Gastrocnemius medialis (tissue), 4 donors: ENCODE data around the gene PLD5.

Source experiments
- POLR2A ChIP-seq, 2 donors: fragments of 450-650 bp; IDR thresholded peaks; one replicate each; pipeline ENCODE4 v1.6.1; 2017; ENCODE audit warnings: antibody characterized with exemption in 2 of 2, mild to moderate bottlenecking in 2 of 2, moderate library complexity in 2 of 2
- TF ChIP-seq, protein P1 (sequence below), 5 experiments: fragments of 450-650 bp in 3 of 5; fragments of 200-600 bp in 2 of 5; sonication (generic) in 2 of 5; IDR thresholded peaks in 4 of 5; conservative IDR thresholded peaks in 1 of 5; 1 replicate in 4 of 5; 2 replicates in 1 of 5; pipeline ENCODE4 v1.5.1; 2016 to 2019; ENCODE audit warnings: antibody characterized with exemption in 5 of 5, mild to moderate bottlenecking in 3 of 5, moderate library complexity in 3 of 5

DNA sequence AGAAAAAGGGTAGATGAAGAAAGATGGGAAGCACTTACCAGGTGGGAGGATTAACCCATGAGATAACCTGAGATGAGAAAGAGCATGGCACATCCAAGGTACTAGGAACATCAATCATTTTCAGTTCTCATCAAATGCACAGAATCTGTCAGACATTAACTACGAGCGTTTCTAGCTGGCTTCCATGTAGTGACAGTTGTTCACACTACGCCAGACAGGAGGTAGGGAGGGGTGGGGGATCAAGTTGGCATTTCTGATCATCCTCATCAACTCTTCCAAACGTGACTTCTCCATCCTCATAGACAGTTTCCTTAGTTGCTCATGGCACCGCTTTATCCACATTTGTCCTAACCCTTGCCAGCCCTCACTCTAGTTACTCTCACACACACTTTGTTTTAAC is 120.2 kb downstream of the PLD5 start:
- no peak for TF ChIP-seq POLR2A (IDR thresholded peaks at IDR 0.05)
- TF ChIP-seq, protein P1, sequence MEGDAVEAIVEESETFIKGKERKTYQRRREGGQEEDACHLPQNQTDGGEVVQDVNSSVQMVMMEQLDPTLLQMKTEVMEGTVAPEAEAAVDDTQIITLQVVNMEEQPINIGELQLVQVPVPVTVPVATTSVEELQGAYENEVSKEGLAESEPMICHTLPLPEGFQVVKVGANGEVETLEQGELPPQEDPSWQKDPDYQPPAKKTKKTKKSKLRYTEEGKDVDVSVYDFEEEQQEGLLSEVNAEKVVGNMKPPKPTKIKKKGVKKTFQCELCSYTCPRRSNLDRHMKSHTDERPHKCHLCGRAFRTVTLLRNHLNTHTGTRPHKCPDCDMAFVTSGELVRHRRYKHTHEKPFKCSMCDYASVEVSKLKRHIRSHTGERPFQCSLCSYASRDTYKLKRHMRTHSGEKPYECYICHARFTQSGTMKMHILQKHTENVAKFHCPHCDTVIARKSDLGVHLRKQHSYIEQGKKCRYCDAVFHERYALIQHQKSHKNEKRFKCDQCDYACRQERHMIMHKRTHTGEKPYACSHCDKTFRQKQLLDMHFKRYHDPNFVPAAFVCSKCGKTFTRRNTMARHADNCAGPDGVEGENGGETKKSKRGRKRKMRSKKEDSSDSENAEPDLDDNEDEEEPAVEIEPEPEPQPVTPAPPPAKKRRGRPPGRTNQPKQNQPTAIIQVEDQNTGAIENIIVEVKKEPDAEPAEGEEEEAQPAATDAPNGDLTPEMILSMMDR (IDR thresholded peaks at IDR 0.05 in 4 of 5, conservative IDR thresholded peaks at IDR 0.05 in 1 of 5), result no peak
